ENCODE measurements around the gene JOSD2. TPM values are rescaled to one million over a fixed set of nuclear protein-coding genes. Genes with fewer than 3 reads are reported as not detected.

Gene JOSD2
- total RNA-seq, 1 donor from 2014 or later: 19.1 TPM

- Mint-ChIP-seq H3K4me1 (ENCODE audit: low read depth, unreplicated experiment) (peaks cover 8% of the 10 kb centered on the region), H3K27ac (ENCODE audit: unreplicated experiment) (no peak overlapping the region), H3K36me3 (ENCODE audit: unreplicated experiment) (peaks cover 5% of the 10 kb centered on the region), H3K4me3 (ENCODE audit: unreplicated experiment) (peak overlapping the region; percentile 98), H3K27me3 (ENCODE audit: unreplicated experiment) (peaks cover 21% of the 10 kb centered on the region), H3K9me3 (ENCODE audit: unreplicated experiment) (peaks cover 8% of the 10 kb centered on the region)
- no peak for TF ChIP-seq CTCF (IDR thresholded peaks at IDR 0.05; ENCODE audit: partially characterized antibody, unreplicated experiment)
- DNase-seq: no peak
These were observed 46.1 kb upstream of the JOSD2 start for GRCh38 chr19:50557009-50557613.

DNA sequence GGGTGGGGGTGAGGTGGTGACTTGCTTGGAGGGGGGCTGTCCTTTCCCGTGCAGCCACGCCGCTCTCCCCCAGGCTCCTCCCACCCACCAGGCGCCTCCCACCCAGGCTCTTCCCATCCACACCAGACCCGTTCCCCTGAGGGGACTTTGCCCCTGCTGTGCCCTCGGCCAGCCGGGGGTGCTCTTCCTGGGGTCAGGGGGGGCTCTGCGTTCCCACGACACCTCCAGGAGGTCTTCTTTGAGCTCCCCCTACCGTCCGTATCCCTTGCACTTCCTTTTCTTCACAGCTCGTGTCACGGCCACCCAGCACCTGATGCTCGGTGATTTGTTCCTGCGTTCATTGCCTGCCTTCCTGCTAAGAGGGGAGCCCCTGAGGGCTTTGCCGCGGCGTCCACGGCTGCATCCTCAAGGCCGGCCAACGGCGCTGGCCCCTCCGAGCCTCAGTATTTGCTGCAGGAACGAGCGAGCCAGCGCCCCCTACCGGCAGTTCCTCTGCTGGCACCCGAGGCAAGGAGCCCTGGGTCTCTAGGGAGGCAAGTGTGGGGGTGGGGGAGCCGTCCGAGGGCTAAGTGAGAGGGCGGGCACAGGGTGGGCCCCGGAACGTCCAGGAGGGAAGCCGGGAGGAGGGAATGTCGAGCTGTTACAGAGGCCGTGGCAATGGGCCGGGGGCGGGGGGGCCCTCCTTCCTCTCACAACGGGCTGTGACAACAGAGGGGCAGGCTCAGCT, 45.5 kb upstream of the JOSD2 start:
- Mint-ChIP-seq H3K27ac (ENCODE audit: unreplicated experiment) (peak overlapping the region; percentile 79), H3K27me3 (ENCODE audit: unreplicated experiment) (peaks cover 21% of the 10 kb centered on the region), H3K4me3 (ENCODE audit: unreplicated experiment) (peak overlapping the region; percentile 98), H3K9me3 (ENCODE audit: unreplicated experiment) (peaks cover 8% of the 10 kb centered on the region), H3K4me1 (ENCODE audit: low read depth, unreplicated experiment) (peaks cover 9% of the 10 kb centered on the region), H3K36me3 (ENCODE audit: unreplicated experiment) (peaks cover 5% of the 10 kb centered on the region)
- peak; percentile 98 for TF ChIP-seq CTCF (IDR thresholded peaks at IDR 0.05; ENCODE audit: partially characterized antibody, unreplicated experiment)
- peak; percentile 96 for DNase-seq

- Mint-ChIP-seq H3K36me3 (ENCODE audit: unreplicated experiment) (peaks cover 5% of the 10 kb centered on the region), H3K4me3 (ENCODE audit: unreplicated experiment) (peak overlapping the region; percentile 71), H3K4me1 (ENCODE audit: low read depth, unreplicated experiment) (peaks cover 9% of the 10 kb centered on the region), H3K9me3 (ENCODE audit: unreplicated experiment) (peaks cover 8% of the 10 kb centered on the region), H3K27ac (ENCODE audit: unreplicated experiment) (peak overlapping the region; percentile 17), H3K27me3 (ENCODE audit: unreplicated experiment) (peaks cover 20% of the 10 kb centered on the region)
- peak; percentile 61 for DNase-seq
- no peak for TF ChIP-seq CTCF (IDR thresholded peaks at IDR 0.05; ENCODE audit: partially characterized antibody, unreplicated experiment)
These were observed 44.7 kb upstream of the JOSD2 start for GRCh38 chr19:50555450-50556281.

GRCh38 chr19:50555033-50555432, 44.0 kb upstream of the JOSD2 start:
- Mint-ChIP-seq H3K27ac (ENCODE audit: unreplicated experiment) (no peak overlapping the region), H3K27me3 (ENCODE audit: unreplicated experiment) (peaks cover 22% of the 10 kb centered on the region), H3K9me3 (ENCODE audit: unreplicated experiment) (peaks cover 8% of the 10 kb centered on the region), H3K4me3 (ENCODE audit: unreplicated experiment) (no peak overlapping the region), H3K36me3 (ENCODE audit: unreplicated experiment) (peaks cover 5% of the 10 kb centered on the region), H3K4me1 (ENCODE audit: low read depth, unreplicated experiment) (peaks cover 13% of the 10 kb centered on the region)
- DNase-seq: no peak
- no peak for TF ChIP-seq CTCF (IDR thresholded peaks at IDR 0.05; ENCODE audit: partially characterized antibody, unreplicated experiment)
